NOMO-1 treated with DMSO at 0.1 percent for 48 hours (cell line): ENCODE measurements around the gene MATN3.

ENCODE experiments used
- DNase-seq: peaks from one replicate; lab custom pipeline; 2025; ENCODE audit not compliant: unreplicated experiment; lab: John Stamatoyannopoulos, UW

MATN3 gene

DNA sequence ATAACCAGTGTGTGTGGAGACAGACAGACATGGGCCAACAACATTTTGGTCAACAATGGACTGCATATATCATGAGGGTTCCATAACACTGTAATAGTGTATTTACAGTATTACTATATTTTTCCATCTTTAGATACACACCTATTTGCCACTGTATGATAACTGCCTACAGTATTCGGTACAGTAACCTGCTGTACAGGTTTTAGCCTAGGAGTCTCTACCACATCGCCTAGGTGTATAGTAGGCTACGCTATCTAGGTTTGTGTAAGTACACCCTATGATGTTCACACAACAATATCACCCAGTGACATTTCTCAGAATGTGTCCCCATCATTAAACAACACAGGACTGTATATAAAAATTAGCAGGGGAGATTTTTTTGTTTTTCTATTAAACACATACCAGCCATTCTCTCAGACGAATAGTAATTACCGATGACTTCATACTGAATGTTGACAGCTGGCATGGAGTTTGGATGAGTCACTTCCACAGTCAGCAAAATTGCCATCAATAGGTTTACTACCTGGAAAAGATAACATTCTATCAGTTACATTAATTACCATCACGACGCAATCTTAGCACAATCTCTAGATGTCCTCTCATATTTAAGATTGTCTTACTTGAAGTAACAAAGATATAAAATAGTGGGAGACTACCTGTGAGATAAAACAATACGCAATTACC, 28.2 kb upstream of the MATN3 start:
- no peak for DNase-seq

DNA sequence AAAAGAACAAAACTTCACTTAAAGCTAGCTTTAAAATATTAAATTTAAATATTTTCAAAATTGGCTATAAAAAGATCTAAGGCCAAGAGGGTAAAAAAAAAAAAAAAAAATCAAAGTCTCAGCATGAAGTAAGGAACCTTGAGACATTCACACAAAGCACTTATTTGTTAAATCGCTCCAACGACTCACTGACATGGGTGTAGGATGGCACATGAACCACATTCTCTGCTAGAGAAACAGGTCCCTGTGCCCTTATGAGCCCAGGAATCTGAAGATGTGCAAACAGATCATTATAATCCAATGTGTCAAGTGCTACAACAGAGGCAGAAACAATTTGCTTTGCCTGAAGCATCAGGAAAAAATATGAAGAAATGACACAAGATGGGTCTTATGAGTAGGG, 25.2 kb upstream of the MATN3 start:
- DNase-seq = no peak

DNA sequence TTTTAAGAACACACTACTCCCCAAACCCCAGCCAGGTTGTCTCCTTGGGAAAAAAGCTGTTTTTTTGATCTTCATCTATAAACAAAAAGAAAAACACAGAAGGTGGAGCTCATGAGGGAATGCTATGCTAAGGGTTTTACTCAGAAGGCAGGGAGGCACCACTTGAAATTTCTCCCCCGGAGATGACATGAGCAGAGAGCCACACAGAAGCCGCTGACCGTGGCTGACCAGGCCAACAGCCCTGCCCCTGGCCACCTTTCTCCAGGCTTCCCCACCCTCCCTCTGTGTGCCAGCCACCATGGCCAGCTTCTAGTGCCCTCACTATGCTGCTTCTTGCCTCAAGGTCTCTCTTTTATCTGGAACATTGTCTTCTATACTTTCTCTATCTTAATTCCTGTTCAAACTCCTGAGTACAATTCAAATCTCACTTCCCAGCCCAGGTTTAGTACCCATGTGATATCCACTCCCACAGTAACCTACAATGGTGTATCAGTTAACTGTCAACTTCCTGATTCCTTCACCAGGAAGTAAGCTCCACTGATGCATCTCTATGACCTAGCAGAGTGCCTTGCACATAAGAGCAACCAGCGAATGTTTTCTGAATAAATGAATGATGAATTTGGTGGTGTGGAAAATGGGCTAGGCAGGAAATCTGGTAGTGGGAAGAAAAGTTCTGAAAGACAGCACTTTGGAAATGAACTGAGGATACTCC, 23.6 kb upstream of the MATN3 start:
- peak; percentile 26 for DNase-seq

DNA sequence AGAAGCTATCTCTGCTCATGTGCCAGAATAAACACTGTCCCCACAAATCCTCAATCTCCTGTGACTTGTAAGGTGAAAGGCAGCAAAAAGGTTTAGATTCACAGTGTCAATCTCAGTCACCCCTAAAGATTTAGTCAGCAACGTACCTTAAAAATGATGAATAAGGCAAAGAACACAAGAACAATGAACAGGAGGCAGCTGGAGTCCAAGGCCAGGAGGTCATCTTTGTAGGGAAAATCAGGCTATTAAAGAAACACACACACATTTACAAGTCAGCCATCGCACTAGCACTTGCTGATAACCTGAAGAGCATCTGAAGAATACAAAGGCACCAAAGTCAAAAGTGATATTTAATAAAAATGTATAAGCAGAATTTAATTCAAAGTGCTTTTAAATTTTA, 22.4 kb upstream of the MATN3 start:
- DNase-seq = no peak

DNA sequence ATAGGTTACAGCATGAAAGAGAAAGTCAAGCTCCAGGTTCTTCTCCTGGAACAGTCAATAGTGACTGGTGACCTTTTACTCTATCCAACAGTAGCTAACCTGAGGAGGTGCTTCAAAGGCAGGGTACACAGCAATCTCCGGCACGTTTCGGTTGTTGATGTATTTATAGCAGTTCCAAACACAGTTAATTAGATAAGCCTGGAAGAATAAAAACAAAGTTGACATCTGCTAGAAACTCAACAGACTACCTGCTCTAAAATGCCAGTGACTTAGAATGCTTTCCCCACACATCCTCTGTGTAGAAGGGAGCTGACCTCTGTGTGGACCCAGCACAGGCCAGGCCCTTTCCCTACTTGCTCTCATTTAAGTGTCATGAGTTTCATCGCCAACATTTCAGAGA, 21.8 kb upstream of the MATN3 start:
- DNase-seq = no peak

DNA sequence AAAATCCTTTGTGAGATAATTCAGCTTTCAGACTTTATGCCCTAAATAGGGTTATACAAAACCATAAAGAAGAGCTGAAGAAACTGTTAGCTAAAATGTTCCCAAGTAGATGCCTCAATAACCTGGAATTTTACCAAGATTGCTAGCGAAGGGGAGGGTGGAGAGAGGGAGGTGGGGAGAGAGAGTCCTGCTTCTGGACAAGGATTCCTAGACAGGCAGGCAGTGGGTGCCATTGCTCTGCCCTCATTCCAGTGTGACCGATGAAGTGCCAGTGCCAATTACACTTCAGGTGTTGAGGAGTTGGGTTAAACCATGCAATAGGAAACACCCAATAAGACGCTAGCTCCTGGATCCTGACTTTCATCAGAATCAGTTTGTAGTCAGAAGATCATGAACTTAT, 20.9 kb upstream of the MATN3 start:
- no peak for DNase-seq

DNA sequence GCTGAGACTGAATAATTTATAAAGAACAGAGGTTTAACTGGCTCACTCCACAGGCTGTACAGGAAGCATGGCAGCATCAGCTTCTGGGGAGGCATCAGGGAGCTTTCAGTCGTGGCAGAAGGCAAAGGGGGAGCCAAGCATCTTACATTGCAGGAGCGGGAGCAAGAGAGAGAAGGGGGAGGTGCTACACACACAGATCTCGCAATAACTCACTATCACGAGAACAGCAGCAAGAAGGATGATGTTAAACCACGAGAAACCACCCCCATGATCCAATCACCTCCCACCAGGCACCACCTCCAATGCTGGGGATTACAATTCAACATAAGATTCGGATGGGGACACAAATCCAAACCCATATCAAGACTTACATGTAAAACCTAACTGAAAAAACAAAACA, 17.8 kb upstream of the MATN3 start:
- DNase-seq = no peak

DNA sequence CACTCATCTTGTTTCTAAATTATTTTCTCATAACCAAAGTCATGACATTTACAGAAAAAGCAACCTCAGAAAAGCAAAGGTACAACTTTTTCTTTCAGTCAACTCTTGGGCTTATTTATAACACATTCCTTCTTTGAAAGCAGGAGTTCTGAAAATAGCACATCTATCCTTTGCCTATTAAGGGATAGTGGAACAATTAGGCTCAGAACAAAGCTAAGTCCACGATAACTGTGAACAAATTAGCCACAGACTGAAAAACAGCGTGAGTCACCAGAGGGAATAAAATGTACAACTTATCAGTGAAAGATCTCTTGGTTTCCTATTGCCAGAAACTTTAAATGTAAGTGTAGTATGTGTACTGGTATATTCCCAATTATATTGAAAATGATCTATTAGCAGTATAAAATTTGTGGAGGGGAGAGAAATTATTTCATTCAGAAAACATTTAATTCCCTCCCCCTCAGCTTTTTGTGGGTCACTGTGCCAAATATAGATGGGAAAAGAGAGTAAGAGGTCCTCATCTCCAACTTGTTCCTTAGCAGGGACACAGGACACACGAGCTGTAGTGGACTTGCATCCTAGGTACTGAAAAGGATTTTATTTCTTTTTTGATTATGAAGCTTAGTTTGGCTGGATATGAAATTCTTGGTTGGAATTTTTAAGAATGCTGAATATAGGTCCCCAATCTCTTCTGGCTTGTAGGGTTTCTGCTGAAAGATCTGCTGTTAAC, 15.4 kb upstream of the MATN3 start:
- no peak for DNase-seq

DNA sequence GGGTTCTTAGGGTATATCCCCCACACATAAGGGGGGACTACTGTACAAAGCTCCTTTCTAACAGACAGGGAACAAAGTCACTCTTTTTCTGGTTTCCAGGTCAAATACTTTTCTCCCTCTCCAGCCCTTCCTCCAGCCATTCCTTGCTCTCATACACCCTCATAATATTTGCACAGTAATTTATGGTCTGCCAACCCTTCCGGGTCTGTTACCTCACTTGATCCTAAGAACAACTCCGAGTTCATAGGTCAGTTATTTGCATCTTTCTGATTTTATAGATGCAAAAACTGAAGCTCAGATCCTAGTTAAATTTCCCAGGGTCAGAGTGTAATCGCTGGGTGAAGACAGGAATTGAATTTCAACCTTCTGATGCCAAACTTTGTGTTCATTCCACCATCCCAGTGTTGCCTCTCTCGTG, 14.8 kb upstream of the MATN3 start:
- no peak for DNase-seq

DNA sequence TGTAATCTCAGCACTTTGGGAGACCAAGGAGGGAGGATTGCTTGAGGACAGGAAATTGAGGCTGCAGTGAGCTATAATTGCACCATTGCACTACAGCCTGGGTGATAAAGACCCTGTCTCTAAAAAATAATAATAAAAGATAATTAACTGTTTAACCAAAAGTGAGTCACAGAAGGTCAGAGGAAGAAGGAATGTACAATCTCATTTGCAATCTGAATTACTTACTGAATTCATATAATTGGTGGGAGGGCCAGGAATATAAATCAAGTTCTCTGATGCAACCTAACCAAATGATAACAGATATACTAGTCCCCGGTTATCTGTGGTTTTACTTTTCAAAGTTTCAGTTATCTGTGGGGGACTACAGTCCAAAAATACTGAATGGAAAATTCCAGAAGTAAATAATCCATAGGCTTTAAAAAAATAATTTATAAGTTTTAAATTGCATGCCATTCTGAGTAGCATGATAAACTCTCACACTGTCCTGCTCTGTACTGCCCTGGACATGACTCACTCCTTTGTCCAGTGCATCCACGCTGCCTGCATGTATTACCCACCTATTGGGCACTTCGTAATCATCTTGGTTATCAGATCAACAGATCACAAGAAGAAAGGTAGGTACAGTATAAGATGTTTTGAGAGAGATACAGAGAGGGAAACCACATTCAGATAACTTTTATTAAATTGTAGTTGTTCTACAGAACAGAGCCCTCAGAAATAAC, 12.8 kb upstream of the MATN3 start:
- no peak for DNase-seq

DNA sequence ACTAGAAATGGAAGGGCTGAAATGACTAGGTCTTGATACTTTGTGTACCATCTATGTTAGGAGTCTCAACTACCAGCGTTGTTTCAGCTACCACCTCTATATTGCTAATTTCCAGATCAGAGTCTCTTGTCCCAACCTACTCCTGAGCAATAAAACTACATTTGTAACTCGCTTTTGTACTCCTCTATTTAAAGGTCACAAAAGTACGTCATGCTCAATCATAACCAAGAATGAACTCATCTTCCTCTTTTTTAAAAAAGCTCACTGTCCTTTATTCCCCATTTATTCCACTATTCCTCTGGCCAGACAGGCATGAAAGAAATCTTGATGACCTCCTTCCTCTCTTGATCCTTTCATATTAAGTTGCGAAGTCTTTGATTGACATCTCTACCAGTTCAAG, 11.2 kb upstream of the MATN3 start:
- no peak for DNase-seq

DNA sequence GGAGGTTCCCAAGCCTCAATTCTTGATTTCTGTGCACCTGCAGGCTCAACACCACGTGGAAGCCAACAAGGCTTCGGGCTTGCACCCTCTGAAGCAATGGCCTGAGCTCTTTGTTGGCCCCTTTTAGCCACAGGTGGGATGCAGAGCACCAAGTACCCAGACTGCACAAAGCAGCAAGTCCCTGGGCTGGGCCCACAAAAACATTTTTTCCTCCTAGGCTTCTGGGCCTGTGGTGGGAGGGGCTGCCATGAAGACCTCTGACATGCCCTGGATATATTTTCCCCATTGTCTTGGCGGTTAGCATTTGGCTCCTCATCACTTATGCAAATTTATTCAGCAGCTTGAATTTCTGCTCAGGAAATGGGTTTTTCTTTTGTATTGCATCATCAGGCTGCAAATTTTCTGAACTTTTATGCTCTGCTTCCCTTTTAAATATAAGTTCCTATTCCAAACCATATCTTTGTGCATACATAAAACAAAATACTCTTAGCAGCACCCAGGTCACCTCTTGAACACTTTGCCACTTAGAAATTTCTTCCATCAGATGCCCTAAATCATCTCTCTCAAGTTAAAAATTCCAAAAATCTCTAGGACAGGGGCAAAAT, 9.0 kb upstream of the MATN3 start:
- DNase-seq = peak; percentile 38

DNA sequence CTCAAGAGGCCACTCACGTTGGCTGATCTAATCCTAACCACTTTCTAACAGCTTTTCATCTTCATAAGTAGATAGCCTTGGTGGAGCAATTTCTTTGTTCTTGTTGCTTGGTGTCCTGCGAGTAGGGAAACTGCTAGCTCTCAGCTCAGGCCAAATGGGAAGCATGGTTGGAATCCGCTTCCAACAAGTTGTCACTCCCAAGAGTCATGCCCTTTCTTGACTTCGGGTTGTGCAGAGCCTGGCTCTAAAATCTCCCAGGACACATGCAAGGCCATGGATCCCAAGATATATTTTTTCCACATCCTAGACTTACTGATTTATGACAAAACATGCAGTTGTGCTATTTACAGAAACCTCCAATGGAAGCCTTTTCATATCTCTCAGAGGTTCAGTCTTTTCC, 7.3 kb upstream of the MATN3 start:
- DNase-seq = no peak

DNA sequence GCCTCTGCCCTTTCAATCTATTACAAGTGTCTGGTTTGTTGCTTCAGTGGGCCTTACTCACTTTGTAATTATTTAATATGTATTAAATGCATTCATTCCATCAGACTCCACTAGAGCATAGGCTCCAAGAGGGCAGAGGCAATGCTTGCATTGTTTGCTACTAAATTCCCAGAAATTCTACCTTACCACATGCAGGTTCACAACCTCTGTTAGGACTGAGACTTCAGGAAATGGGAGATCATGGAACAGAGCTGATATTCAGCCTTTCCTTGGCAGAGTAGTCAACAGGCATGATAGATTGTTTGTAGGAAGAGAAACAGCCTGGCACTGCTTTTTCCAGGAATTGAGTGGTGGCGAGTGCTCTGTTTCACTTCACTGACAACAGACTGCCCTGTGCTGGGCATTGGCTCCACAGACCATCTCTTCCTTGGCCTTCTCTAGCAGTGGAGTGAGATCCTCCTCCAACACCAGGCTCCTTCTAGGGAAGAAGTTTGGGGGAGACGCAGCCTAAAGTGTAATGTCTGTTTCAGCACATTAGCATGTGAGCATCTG, 6.2 kb upstream of the MATN3 start:
- no peak for DNase-seq

DNA sequence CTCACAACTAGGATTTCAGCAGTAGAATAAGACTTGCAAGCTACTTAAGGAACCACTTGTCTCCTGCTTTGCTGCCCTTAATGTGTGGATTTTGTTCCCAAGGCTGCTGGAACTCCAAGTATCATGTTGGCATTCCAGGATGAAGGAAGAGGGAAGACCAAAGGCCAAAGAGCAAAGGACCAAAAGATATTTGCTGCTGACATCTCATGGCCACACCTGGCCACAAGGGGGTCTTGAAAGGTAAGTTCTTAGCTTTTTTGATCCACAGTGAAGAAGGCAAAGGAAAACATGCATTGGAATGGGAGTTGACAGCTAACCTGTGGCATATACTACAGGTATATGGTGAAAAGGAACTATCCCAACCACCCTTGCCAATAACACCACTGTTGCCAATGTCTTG, 3.9 kb upstream of the MATN3 start:
- DNase-seq = no peak

DNA sequence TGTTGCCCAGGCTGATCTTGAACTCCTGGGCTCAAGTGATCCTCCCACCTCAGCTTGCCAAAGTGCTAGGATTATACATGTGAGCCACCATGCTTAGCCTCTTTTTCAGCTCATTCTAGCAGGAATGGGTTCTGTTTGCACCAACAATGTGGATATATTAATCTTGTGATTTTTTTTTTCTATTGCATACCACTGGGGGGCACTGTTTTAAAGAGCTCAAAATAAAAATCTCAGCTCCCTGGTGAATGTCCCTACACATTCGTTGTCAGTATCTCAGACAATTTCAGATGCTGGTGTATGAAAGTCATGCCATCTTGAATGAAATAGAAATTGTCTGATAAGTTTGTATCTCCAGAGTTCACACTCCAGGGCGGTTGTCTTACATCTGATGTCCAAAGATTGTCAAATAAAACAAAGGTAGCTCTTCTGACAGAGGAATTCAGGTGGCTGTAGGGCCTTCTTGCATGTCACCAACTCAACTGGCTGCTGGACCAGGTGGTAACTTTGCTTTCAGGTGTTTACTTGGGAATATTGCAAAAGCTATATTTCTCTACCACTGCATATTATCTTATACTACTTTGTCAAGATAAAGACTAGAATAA, 3.1 kb upstream of the MATN3 start:
- DNase-seq = peak; percentile 26

DNA sequence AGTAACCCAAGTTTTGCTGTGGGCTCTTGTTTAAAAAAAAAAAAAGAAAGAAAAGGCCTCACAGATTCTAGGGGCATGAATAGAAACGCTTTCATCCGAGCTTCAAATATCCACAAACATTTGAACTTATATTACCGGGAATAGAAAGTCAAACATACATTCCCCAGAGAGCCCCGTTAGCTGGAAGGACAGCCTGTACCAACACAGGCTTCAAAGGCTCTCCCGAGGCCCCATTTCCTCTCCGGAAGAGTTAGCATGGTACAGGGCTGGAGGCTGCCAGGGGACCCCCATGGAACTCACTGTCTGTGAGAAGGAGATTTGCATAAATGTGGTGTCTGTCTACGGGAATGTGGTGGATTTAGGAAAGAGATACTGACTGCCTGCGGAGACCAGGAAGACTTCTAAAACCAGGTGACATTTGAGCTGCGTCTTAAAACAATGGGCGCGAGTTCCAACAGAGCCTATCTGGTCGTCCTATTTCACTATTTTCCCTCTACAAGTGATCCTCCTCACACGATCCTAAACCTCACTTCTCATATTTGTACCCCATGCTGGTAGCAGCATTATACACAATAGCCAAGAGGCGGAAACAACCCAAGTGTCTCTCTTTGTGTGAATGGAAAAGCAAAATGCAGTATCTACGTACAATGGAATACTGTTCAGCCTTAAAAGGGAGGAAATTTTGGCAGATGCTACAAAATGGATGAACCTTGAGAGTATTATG, 820 bp upstream of the MATN3 start:
- DNase-seq = no peak

DNA sequence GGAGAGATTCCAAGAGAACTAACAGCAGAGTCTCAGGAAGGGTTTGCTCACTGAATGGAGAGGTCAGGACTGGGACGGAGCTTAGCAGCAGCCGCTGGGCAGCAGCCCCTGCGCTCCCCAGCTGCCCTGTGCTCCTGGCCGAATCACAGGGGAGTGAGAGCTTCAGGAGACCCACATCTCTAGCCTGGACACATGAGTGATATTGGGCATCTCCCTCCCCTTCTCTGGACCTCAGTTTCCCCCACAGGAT, 511 bp downstream of the MATN3 start:
- DNase-seq = no peak

DNA sequence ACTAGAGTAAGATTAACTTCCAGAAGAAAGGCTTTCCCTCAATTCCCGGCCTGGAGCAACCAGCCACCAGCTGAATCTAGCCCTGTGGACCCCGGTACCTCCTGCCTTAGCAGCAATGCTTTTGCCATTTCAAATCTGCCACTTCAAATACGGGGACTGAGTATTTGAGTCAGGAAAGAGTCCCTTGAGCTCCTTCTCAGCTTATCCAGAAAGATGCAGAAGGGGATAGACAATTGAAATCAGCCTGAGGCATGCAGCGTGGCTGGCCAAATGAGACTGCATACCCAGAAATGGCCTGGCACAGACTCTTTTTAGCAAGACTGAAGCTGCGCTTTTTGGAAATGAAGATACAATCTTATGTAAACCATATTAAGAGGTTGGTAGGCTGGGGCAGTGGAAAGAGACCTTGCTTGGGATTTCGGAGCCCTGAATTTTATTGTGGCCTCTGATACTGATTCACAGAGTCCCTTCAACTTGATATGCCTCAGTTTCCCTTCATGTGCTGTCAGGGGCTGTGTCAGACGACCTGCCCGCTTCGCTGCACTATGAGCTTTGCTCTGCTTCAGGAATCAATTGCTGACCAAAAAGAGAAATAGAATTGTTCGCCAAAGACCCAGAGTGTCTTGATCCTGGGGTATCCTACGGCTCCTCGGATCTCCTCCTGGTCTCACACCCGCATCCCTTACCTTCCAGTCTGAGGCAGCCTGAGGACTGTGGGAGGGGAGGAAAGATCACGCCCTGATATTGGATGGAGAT, 1.0 kb downstream of the MATN3 start:
- no peak for DNase-seq
